ENCODE results near the gene CRIM1. TPM values are rescaled to one million over a fixed set of nuclear protein-coding genes. Genes with fewer than 3 reads are reported as not detected.

Gene CRIM1
- total and polyA plus RNA-seq, 2 of the 8 experiments (the other 6 are each of a cell fraction or from before 2014, with no cell fraction given): 9.4 to 28.4 TPM

DNA sequence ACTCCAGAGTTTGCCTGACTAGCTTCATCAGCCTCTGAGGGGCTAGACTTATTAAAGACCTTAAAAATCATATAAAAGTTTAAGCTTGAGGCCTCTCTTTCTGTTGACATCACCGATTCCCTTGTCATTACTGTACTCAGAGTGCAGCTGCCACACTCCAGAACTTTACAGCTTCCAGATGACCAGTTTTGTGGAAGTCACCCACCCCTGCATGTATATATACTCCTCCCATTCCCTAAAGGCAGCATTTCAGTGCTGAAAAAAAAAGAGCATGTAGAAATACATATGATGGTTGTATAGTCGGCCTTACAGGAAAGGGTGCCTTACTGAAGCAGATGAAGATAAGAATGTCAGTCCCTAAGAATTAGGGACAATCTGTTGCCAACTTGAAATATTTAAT lies 125.1 kb downstream of the CRIM1 start:
- Histone ChIP-seq H4K5ac (ENCODE audit: insufficient read length, low read depth, low read length) (no peak overlapping the region), H2BK120ac (replicated peaks; ENCODE audit: low read depth, low read length) (no peak overlapping the region), H2BK12ac (ENCODE audit: low read depth, low read length) (no peak overlapping the region), H3K36me3 (ENCODE audit: control insufficient read depth in 2 of 4, insufficient read depth in 4 of 4, low read length in 3 of 4) (peaks cover 3 to 53% (median 35%) of the 10 kb centered on the region in 4 experiments), H3K4me3 (ENCODE audit: extremely low read depth in 1 of 4, insufficient read depth in 2 of 4, low read depth in 3 of 4, low read length in 4 of 4) (no peak overlapping the region), H3K23ac (ENCODE audit: insufficient read length) (no peak overlapping the region), H3K4me1 (replicated peaks in 1 of 4; ENCODE audit: control insufficient read depth in 3 of 4, insufficient read depth in 4 of 4, low read length in 3 of 4) (peaks cover 0 to 4% (median 2%) of the 10 kb centered on the region in 4 experiments; a peak in 3 of 7 replicates), H3K27me3 (replicated peaks in 1 of 4; ENCODE audit: control insufficient read depth in 3 of 4, extremely low read depth in 1 of 4, insufficient read depth in 3 of 4, low read length in 3 of 4) (no peaks in the 10 kb centered on the region), H2BK20ac (ENCODE audit: low read length) (no peak overlapping the region), H4K20me1 (replicated peaks in 1 of 2; ENCODE audit: control insufficient read depth in 1 of 2, insufficient read depth in 2 of 2, low read length in 2 of 2) (peaks cover 0 to 2% of the 10 kb centered on the region in 2 experiments), H2BK15ac (ENCODE audit: low read length) (no peak overlapping the region), H3K4ac (replicated peaks; ENCODE audit: insufficient read length, low read depth, low read length) (no peak overlapping the region), H3K79me1 (ENCODE audit: low read depth, low read length) (no peaks in the 10 kb centered on the region; the same call in 1 of the 2 replicates), H3K14ac (ENCODE audit: insufficient read length) (no peak overlapping the region), H3K27ac (ENCODE audit: low read depth, low read length) (no peak overlapping the region), H2BK5ac (ENCODE audit: low read depth, low read length) (no peak overlapping the region), H3K79me2 (ENCODE audit: control insufficient read depth in 1 of 2, insufficient read depth in 2 of 2, low read length in 2 of 2) (peaks cover 0 to 5% of the 10 kb centered on the region in 2 experiments; a peak in 2 of 4 replicates), H2AFZ (ENCODE audit: low read length) (no peak overlapping the region), H4K91ac (replicated peaks; ENCODE audit: insufficient read length, low read length) (no peak overlapping the region), H4K8ac (ENCODE audit: extremely low read depth, insufficient read depth, low read length) (no peak overlapping the region), H3K9me3 (ENCODE audit: insufficient read depth in 2 of 2, low read depth in 1 of 2, low read length in 1 of 2) (peaks cover 0 to under 1% of the 10 kb centered on the region in 2 experiments; a peak in 2 of 4 replicates), H3K56ac (replicated peaks; ENCODE audit: insufficient read length, low read depth, low read length) (no peak overlapping the region), H2AK5ac (ENCODE audit: low read depth, low read length) (no peak overlapping the region), H3K4me2 (ENCODE audit: insufficient read depth in 1 of 2, low read depth in 2 of 2, low read length in 2 of 2) (no peak overlapping the region), H3K23me2 (ENCODE audit: low read depth, low read length) (no peaks in the 10 kb centered on the region), H3K18ac (ENCODE audit: extremely low read depth, low read length) (no peak overlapping the region), H3K9ac (replicated peaks in 1 of 4; ENCODE audit: extremely low read depth in 1 of 4, low read depth in 3 of 4, low read length in 3 of 4) (no peak overlapping the region)
- FAIRE-seq (no peak), DNase-seq (ENCODE audit: low read depth in 1 of 2, low spot score in 2 of 2) (no peak)
- 89% methylated on average over 2 of the region's 2 CpGs; no CpG with 5 or more reads in 1 of the 2 experiments for WGBS, 2 experiments (ENCODE audit: extremely low coverage in 1 of 2, insufficient coverage in 1 of 2, insufficient read length in 1 of 2, insufficient replicate concordance in 2 of 2, low coverage in 1 of 2, low lambda C conversion rate in 2 of 2, missing lambda C conversion rate in 1 of 2)
- TF ChIP-seq POLR2A (IDR thresholded peaks at IDR 0.05; ENCODE audit: control extremely low read depth in 1 of 2, low read depth in 2 of 2, low read length in 2 of 2) (no peak), MAFK (IDR thresholded peaks at IDR 0.05; ENCODE audit: low read depth, low read length) (no peak), SIN3A (conservative IDR thresholded peaks at IDR 0.05 in 1 of 2, IDR thresholded peaks at IDR 0.05 in 1 of 2; ENCODE audit: low read depth in 1 of 2, low read length in 2 of 2) (no peak), BRCA1 (IDR thresholded peaks at IDR 0.05; ENCODE audit: low read depth, low read length) (no peak)
- CTCF ChIA-PET (ENCODE audit: partially characterized antibody): interaction anchor here (0.9 kb wide), 1 partner anchor 8 kb away, joined by 3 read pairs; no protein-coding TSS in a partner anchor
- POLR2A ChIA-PET (ENCODE audit: partially characterized antibody): no interaction called here
